ENCODE results near the gene CLNK. TPM values are rescaled to one million over a fixed set of nuclear protein-coding genes. Genes with fewer than 3 reads are reported as not detected.

CLNK gene
- total RNA-seq, 1 experiment from 2014 or later, result not detected

DNA sequence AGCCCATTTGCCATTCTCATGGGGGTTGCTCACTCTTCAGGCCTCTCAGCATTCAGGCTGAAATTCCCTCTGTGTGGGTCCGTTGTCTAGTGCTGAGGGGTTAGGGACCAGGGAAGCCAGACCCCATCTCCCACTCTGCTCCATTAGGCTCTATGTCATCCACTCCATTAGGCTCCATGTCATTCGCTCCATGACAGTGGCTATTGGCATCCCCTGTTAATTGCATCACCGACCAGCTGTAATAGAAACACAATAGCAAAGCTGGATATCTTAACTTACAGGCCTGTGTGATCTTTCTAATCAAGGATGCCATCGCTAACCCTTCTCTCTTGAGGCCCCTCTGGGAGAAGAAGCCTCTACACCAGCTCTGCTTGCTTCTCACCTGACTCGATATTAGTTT lies 201.7 kb downstream of the CLNK start:
- no peaks in the 10 kb centered on the region for H4K20me1 ChIP-seq (ENCODE audit: insufficient read depth)
- no peaks in the 10 kb centered on the region for H3K9me2 ChIP-seq (ENCODE audit: insufficient read depth)
- H3K79me2 ChIP-seq (ENCODE audit: insufficient read depth, low read length), result no peaks in the 10 kb centered on the region
- no peak for TF ChIP-seq POLR2AphosphoS5 (IDR thresholded peaks at IDR 0.05; ENCODE audit: low read depth, low read length)
- no peak for TF ChIP-seq CEBPB (IDR thresholded peaks at IDR 0.05; ENCODE audit: low read depth)
- BruUV-seq (replicated peaks), result no TSS peak
- ChIA-PET RAD21 (ENCODE audit: low non-redundant PET in 1 of 2, low total read pairs in 2 of 2, uncharacterized antibody in 2 of 2, unreplicated experiment in 2 of 2) (no interaction called here), CTCF (no interaction called here), POLR2A (no interaction called here)
- intact Hi-C loops (cut with micrococcal nuclease), result no loop called here
- H3K27me3 ChIP-seq (ENCODE audit: insufficient read depth, low read length), result no peaks in the 10 kb centered on the region
- no peak overlapping the region for H3K4me3 ChIP-seq (replicated peaks in 1 of 2; ENCODE audit: low read depth in 1 of 2, low read length in 2 of 2)
- H2AFZ ChIP-seq (ENCODE audit: low read depth, low read length, poor library complexity, severe bottlenecking), result no peak overlapping the region
- no peaks in the 10 kb centered on the region for H3K9me3 ChIP-seq (ENCODE audit: control insufficient read depth in 1 of 2, insufficient read depth in 1 of 2, low read depth in 1 of 2, low read length in 2 of 2)
- H3K36me3 ChIP-seq (ENCODE audit: control insufficient read depth in 1 of 2, insufficient read depth in 2 of 2, low read length in 2 of 2), result no peaks in the 10 kb centered on the region
- H3K9ac ChIP-seq (ENCODE audit: low read length), result no peak overlapping the region
- no peak overlapping the region for H3K27ac ChIP-seq (ENCODE audit: low read depth, low read length)
- no peak overlapping the region for H3K4me2 ChIP-seq (ENCODE audit: low read length)
- H3K4me1 ChIP-seq (ENCODE audit: control insufficient read depth in 1 of 2, insufficient read depth in 2 of 2, low read length in 2 of 2), result no peaks in the 10 kb centered on the region
- DNase-seq (ENCODE audit: low read depth, low spot score) (no peak), ATAC-seq (no peak)

DNA sequence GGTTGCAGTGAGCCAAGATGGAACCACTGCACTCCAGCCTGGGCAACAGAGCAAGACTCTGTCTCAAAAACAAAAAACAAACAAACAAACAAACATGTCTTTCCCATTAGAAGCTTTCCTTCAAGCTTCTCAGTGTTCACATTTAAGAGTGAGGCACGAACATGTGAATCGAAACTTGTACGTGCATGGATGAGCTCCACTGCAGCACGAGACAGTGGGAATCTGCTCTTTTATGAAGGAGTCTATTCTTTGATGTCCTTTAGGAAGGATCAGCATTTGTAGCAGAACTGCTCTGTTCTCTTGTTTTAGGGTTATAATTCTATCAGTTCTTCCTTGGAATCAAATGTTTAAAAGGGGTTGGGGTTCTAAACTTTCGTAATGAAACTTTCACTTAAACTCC lies 204.0 kb downstream of the CLNK start:
- ATAC-seq, result no peak
- Histone ChIP-seq H3K79me2 (ENCODE audit: insufficient read depth, low read length) (no peaks in the 10 kb centered on the region), H2AFZ (ENCODE audit: low read depth, low read length, poor library complexity, severe bottlenecking) (no peak overlapping the region), H3K27me3 (ENCODE audit: insufficient read depth, low read length) (no peaks in the 10 kb centered on the region), H3K9me3 (ENCODE audit: control insufficient read depth in 1 of 2, insufficient read depth in 1 of 2, low read depth in 1 of 2, low read length in 2 of 2) (no peaks in the 10 kb centered on the region), H3K36me3 (ENCODE audit: control insufficient read depth in 1 of 2, insufficient read depth in 2 of 2, low read length in 2 of 2) (no peaks in the 10 kb centered on the region), H3K27ac (ENCODE audit: low read depth, low read length) (no peak overlapping the region), H3K4me2 (ENCODE audit: low read length) (no peak overlapping the region), H4K20me1 (ENCODE audit: insufficient read depth) (no peaks in the 10 kb centered on the region), H3K4me1 (ENCODE audit: control insufficient read depth in 1 of 2, insufficient read depth in 2 of 2, low read length in 2 of 2) (no peaks in the 10 kb centered on the region), H3K9me2 (ENCODE audit: insufficient read depth) (no peaks in the 10 kb centered on the region), H3K4me3 (replicated peaks in 1 of 2; ENCODE audit: low read depth in 1 of 2, low read length in 2 of 2) (no peak overlapping the region), H3K9ac (ENCODE audit: low read length) (no peak overlapping the region)
- POLR2A ChIA-PET, result no interaction called here
- RAD21 ChIA-PET (ENCODE audit: low non-redundant PET in 1 of 2, low total read pairs in 2 of 2, uncharacterized antibody in 2 of 2, unreplicated experiment in 2 of 2), result interaction anchor here in 1 of 2 experiments (0.6 kb wide), 1 partner anchor 71 kb away, joined by 3 read pairs; no protein-coding TSS in a partner anchor
- intact Hi-C loops (cut with micrococcal nuclease), result no loop called here
- no TSS peak for BruUV-seq (replicated peaks)
- CTCF ChIA-PET, result no interaction called here
- DNase-seq (ENCODE audit: low read depth, low spot score), result no peak
- TF ChIP-seq SIN3A (IDR thresholded peaks at IDR 0.05; ENCODE audit: low read depth) (no peak), CEBPB (IDR thresholded peaks at IDR 0.05; ENCODE audit: low read depth) (no peak), ELF1 (IDR thresholded peaks at IDR 0.05; ENCODE audit: borderline replicate concordance, low read depth) (no peak), EZH2 (IDR thresholded peaks at IDR 0.05) (no peak), SP1 (IDR thresholded peaks at IDR 0.05; ENCODE audit: low read depth) (no peak), POLR2AphosphoS5 (IDR thresholded peaks at IDR 0.05; ENCODE audit: low read depth, low read length) (no peak), REST (IDR thresholded peaks at IDR 0.05; ENCODE audit: low read depth) (no peak), FOSL1 (IDR thresholded peaks at IDR 0.05; ENCODE audit: low read depth) (no peak), ZFX (IDR thresholded peaks at IDR 0.05) (no peak), ZNF274 (IDR thresholded peaks at IDR 0.05; ENCODE audit: low read depth, low read length) (no peak), CTCF (IDR thresholded peaks at IDR 0.05 in 2 of 3, conservative IDR thresholded peaks at IDR 0.05 in 1 of 3; ENCODE audit: borderline replicate concordance in 1 of 3, insufficient read depth in 1 of 3, low read depth in 2 of 3, low read length in 2 of 3) (no peak)
- TF ChIP-seq, protein P1, sequence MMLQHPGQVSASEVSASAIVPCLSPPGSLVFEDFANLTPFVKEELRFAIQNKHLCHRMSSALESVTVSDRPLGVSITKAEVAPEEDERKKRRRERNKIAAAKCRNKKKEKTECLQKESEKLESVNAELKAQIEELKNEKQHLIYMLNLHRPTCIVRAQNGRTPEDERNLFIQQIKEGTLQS (IDR thresholded peaks at IDR 0.05), result no peak
- TF ChIP-seq, protein P2, sequence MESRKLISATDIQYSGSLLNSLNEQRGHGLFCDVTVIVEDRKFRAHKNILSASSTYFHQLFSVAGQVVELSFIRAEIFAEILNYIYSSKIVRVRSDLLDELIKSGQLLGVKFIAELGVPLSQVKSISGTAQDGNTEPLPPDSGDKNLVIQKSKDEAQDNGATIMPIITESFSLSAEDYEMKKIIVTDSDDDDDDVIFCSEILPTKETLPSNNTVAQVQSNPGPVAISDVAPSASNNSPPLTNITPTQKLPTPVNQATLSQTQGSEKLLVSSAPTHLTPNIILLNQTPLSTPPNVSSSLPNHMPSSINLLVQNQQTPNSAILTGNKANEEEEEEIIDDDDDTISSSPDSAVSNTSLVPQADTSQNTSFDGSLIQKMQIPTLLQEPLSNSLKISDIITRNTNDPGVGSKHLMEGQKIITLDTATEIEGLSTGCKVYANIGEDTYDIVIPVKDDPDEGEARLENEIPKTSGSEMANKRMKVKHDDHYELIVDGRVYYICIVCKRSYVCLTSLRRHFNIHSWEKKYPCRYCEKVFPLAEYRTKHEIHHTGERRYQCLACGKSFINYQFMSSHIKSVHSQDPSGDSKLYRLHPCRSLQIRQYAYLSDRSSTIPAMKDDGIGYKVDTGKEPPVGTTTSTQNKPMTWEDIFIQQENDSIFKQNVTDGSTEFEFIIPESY (IDR thresholded peaks at IDR 0.05; ENCODE audit: extremely low read depth, insufficient replicate concordance, low read length), result no peak

All from HCT116 (cell line).